Measurements from ENCODE around the gene PTPRCAP.
A peak's percentile ranks its signal among the peaks of the same experiment; 100 is the strongest.

PTPRCAP gene

DNA sequence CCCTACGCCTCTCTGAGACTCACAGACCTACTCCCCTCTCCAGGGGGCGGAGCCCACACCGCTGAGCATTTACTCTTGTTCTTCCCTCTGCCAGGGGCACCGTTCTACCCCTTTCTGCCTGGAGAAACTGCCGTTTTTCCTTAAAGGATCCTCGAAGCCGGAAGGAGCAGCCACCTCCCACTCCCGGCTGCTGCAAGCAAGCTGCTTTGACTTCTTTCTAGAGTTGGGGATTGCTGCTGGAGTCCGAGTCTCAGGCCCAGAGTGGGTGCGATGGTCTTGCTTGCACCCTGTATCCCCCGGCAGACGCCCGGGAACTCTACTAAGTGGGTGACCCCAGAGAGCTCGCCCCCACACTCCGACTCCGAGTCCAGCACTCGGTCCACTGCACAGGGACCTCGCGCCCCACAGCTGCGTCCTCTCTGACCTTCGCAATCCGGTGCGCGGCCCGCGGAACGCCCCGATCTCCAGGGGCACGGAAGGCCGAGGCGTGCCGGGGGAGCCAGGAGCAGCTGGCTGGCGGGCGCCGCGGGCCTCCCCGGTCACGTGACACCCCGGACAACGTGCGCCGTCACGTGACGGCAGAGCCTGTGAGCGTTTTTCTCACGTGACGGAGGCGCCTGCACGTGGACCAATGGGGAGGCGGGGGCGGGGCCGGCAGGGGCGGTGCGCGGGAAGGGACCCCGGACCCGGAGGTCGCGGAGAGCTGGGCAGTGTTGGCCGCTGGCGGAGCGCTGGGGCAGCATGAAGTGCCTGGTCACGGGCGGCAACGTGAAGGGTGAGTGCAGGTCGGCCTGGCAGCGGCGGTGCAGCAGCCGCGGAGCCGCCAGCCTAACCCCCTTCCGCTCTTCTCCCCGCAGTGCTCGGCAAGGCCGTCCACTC is 45.9 kb downstream of the PTPRCAP start, which contains the start of gene RAD9A:
Gene RAD9A, plus strand, starts transcription at position 683 of the 879 bp plus-strand sequence. Its CDS starts 59 bp downstream, at position 742.
- ChIA-PET POLR2A (interaction anchor here (0.9 to 2.3 kb wide), 4 partner anchors 10 to 73 kb away, joined by 3 to 8 read pairs (median 6); partner anchors contain the start of genes POLD4, PPP1CA and TBC1D10C), CTCF (interaction anchor here (0.6 to 25.8 kb wide), 8 partner anchors 9 to 99 kb away, joined by 3 to 892 read pairs (median 4); partner anchors contain the start of genes POLD4, PPP1CA and TBC1D10C)
- H3K27ac ChIP-seq (ENCODE audit: insufficient read depth in 1 of 2, low read depth in 1 of 2, low read length in 2 of 2, poor library complexity in 1 of 2, severe bottlenecking in 2 of 2), result peak within 1 kb of the TSS; percentile 50 to 79
- peaks cover 2 to 31% (median 13%) of the 10 kb centered on the region in 4 experiments for H3K36me3 ChIP-seq (ENCODE audit: control insufficient read depth in 4 of 4, insufficient read depth in 4 of 4, low read length in 3 of 4)
- no peaks in the 10 kb centered on the region for H3K9me3 ChIP-seq (ENCODE audit: control extremely low read depth in 1 of 5, control insufficient read depth in 4 of 5, insufficient read depth in 2 of 5, low read depth in 1 of 5, low read length in 4 of 5)
- 0% methylated on average over 52 of the region's 75 CpGs for WGBS (ENCODE audit: insufficient coverage)
- peak; percentile 93 to 96 (median 95) for DNase-seq
- peaks cover 3 to 47% (median 23%) of the 10 kb centered on the region in 4 experiments for H3K4me1 ChIP-seq (ENCODE audit: control extremely low read depth in 1 of 4, control insufficient read depth in 4 of 4, insufficient read depth in 4 of 4, low read length in 3 of 4)
- peak within 1 kb of the TSS; percentile 46 to 90 (median 74) for H3K4me3 ChIP-seq (ENCODE audit: control insufficient read depth in 1 of 7, extremely low read depth in 1 of 7, insufficient read depth in 4 of 7, low read depth in 2 of 7, low read length in 6 of 7)
- H3K27me3 ChIP-seq (replicated peaks in 2 of 5; ENCODE audit: control insufficient read depth in 4 of 5, insufficient read depth in 5 of 5, low read length in 4 of 5), result no peaks in the 10 kb centered on the region

DNA sequence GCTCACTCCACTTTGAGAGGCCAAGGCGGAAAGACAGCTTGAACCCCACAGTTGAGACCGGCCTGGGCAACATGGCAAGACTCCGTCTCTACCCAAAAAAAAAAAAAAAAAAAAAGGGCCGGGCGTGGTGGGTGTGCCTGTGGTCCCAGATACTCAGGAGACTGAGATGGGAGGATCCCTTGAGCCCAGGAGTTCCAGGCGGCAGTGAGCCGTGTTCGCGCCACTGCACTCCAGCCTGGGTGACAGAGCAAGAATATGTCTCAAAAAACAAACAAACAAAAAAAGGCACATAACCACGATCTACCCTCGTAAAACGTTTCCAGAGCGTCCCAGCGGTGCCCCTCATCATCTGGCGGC is 46.6 kb downstream of the PTPRCAP start:
- ChIA-PET CTCF (interaction anchor here (0.6 to 25.8 kb wide), 8 partner anchors 8 to 188 kb away, joined by 3 to 892 read pairs (median 4); partner anchors contain the start of genes POLD4 and PPP1CA), POLR2A (interaction anchor here (1.2 to 2.3 kb wide), 2 partner anchors 14 to 37 kb away, joined by 4 to 8 read pairs; partner anchors contain the start of genes POLD4 and TBC1D10C)
- Histone ChIP-seq H3K9me3 (ENCODE audit: control extremely low read depth in 1 of 5, control insufficient read depth in 4 of 5, insufficient read depth in 2 of 5, low read depth in 1 of 5, low read length in 4 of 5) (no peaks in the 10 kb centered on the region), H3K4me3 (ENCODE audit: control insufficient read depth in 1 of 7, extremely low read depth in 1 of 7, insufficient read depth in 4 of 7, low read depth in 2 of 7, low read length in 6 of 7) (peak overlapping the region; percentile 33 to 90 (median 74)), H3K36me3 (ENCODE audit: control insufficient read depth in 4 of 4, insufficient read depth in 4 of 4, low read length in 3 of 4) (peaks cover 2 to 25% (median 11%) of the 10 kb centered on the region in 4 experiments), H3K27me3 (replicated peaks in 2 of 5; ENCODE audit: control insufficient read depth in 4 of 5, insufficient read depth in 5 of 5, low read length in 4 of 5) (no peaks in the 10 kb centered on the region), H3K27ac (ENCODE audit: insufficient read depth in 1 of 2, low read depth in 1 of 2, low read length in 2 of 2, poor library complexity in 1 of 2, severe bottlenecking in 2 of 2) (peak overlapping the region; percentile 50 to 79), H3K4me1 (ENCODE audit: control extremely low read depth in 1 of 4, control insufficient read depth in 4 of 4, insufficient read depth in 4 of 4, low read length in 3 of 4) (peaks cover 3 to 41% (median 19%) of the 10 kb centered on the region in 4 experiments)
- DNase-seq, result no peak
- WGBS (ENCODE audit: insufficient coverage), result 0% methylated on average over 6 of the region's 15 CpGs

DNA sequence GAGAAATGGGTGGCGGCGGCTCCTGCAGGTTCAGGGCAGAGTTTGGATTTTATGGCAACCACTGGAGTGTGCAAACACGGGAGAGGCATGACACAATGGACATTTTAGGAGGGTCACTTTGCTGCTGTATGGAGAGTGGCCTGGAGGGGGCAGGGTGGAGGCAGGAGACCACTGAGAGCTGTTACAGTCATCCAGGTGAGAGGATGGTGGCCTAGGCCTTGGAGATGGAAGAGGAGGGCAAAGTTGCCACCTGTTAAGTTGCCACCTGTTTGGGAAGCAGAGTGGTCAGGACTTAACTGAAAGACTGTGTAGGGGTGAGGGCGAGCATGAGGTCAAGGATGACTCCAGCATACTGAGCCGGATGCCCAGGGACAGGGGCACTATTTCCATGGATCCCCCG is 48.0 kb downstream of the PTPRCAP start:
- CTCF ChIA-PET, result interaction anchor here (0.8 to 25.8 kb wide), 7 partner anchors 9 to 44 kb away, joined by 3 to 892 read pairs (median 4); partner anchors contain the start of genes POLD4 and TBC1D10C
- peak in 2 of 3 donors; percentile 53 to 55 for DNase-seq

DNA sequence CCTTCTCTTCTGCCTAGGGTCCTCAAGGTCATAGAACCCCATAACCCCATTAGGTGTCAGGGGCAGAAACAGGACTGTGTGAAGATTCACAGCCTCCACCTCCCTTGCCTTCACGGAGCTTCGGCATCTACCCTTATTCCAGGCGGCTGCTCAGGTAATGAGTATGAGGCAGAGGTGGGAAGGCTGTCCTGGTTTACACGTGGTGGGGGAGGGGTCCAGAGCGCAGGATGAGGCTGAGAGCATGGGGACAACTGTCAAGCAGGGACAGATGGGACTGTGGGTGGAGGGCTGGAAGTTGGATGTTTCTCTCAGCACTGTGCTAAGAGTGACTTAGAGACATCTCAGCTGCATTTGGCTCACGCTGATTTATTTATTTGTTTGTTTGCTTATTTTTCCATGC is 50.0 kb downstream of the PTPRCAP start:
- WGBS (ENCODE audit: insufficient coverage), result 84% methylated on average over 3 of the region's 6 CpGs
- Histone ChIP-seq H3K4me1 (ENCODE audit: control extremely low read depth in 1 of 4, control insufficient read depth in 4 of 4, insufficient read depth in 4 of 4, low read length in 3 of 4) (peaks cover 3 to 30% (median 16%) of the 10 kb centered on the region in 4 experiments), H3K4me3 (ENCODE audit: control insufficient read depth in 1 of 7, extremely low read depth in 1 of 7, insufficient read depth in 4 of 7, low read depth in 2 of 7, low read length in 6 of 7) (no peak overlapping the region), H3K9me3 (ENCODE audit: control extremely low read depth in 1 of 5, control insufficient read depth in 4 of 5, insufficient read depth in 2 of 5, low read depth in 1 of 5, low read length in 4 of 5) (no peaks in the 10 kb centered on the region), H3K27me3 (replicated peaks in 2 of 5; ENCODE audit: control insufficient read depth in 4 of 5, insufficient read depth in 5 of 5, low read length in 4 of 5) (no peaks in the 10 kb centered on the region), H3K27ac (ENCODE audit: insufficient read depth in 1 of 2, low read depth in 1 of 2, low read length in 2 of 2, poor library complexity in 1 of 2, severe bottlenecking in 2 of 2) (no peak overlapping the region), H3K36me3 (ENCODE audit: control insufficient read depth in 4 of 4, insufficient read depth in 4 of 4, low read length in 3 of 4) (no peaks in the 10 kb centered on the region)
- POLR2A ChIA-PET, result interaction anchor here (0.7 to 1.0 kb wide), 3 partner anchors 34 to 36 kb away, joined by 3 read pairs; no protein-coding TSS in a partner anchor
- CTCF ChIA-PET, result interaction anchor here (0.8 to 25.8 kb wide), 14 partner anchors 9 to 134 kb away, joined by 3 to 892 read pairs (median 5); partner anchors contain the start of genes POLD4 and PTPRCAP
- DNase-seq, result no peak

More for the DNA sequence above, 48.0 kb downstream of the PTPRCAP start:
- 92% methylated on average over 5 of the region's 6 CpGs for WGBS (ENCODE audit: insufficient coverage)
- H3K9me3 ChIP-seq (ENCODE audit: control extremely low read depth in 1 of 5, control insufficient read depth in 4 of 5, insufficient read depth in 2 of 5, low read depth in 1 of 5, low read length in 4 of 5), result no peaks in the 10 kb centered on the region
- POLR2A ChIA-PET, result interaction anchor here (0.7 kb wide), 2 partner anchors 10 to 194 kb away, joined by 7 to 9 read pairs; no protein-coding TSS in a partner anchor
- no peaks in the 10 kb centered on the region for H3K27me3 ChIP-seq (replicated peaks in 2 of 5; ENCODE audit: control insufficient read depth in 4 of 5, insufficient read depth in 5 of 5, low read length in 4 of 5)
- peaks cover 3 to 33% (median 19%) of the 10 kb centered on the region in 4 experiments for H3K4me1 ChIP-seq (ENCODE audit: control extremely low read depth in 1 of 4, control insufficient read depth in 4 of 4, insufficient read depth in 4 of 4, low read length in 3 of 4)
- H3K36me3 ChIP-seq (ENCODE audit: control insufficient read depth in 4 of 4, insufficient read depth in 4 of 4, low read length in 3 of 4), result peaks cover 2 to 13% (median 7%) of the 10 kb centered on the region in 4 experiments
- no peak overlapping the region for H3K27ac ChIP-seq (ENCODE audit: insufficient read depth in 1 of 2, low read depth in 1 of 2, low read length in 2 of 2, poor library complexity in 1 of 2, severe bottlenecking in 2 of 2)
- H3K4me3 ChIP-seq (ENCODE audit: control insufficient read depth in 1 of 7, extremely low read depth in 1 of 7, insufficient read depth in 4 of 7, low read depth in 2 of 7, low read length in 6 of 7), result no peak overlapping the region

DNA sequence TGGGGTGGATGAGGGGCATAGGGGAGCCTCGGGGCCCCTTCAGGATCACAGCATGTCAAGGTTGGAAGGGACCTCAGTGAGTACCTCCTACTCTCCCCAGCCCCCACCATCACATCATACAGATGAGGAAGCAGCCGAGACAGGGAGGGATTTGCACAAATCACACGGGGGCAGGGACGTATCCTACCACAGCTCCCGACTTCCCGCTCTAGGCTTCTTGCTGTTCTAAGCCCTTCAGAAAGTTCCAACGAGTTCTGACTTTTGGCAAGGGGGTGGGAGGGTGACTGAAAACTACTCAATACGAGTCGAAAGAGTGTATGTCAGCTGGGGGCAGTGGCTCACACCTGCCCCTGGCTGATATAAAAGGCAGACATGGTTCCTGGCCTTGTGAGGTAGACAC is 50.4 kb downstream of the PTPRCAP start:
- no peak overlapping the region for H3K27ac ChIP-seq (ENCODE audit: insufficient read depth in 1 of 2, low read depth in 1 of 2, low read length in 2 of 2, poor library complexity in 1 of 2, severe bottlenecking in 2 of 2)
- DNase-seq, result no peak
- 61% methylated on average over 6 of the region's 9 CpGs for WGBS (ENCODE audit: insufficient coverage)
- H3K4me3 ChIP-seq (ENCODE audit: control insufficient read depth in 1 of 7, extremely low read depth in 1 of 7, insufficient read depth in 4 of 7, low read depth in 2 of 7, low read length in 6 of 7), result no peak overlapping the region
- CTCF ChIA-PET, result interaction anchor here (0.6 to 25.8 kb wide), 18 partner anchors 9 to 134 kb away, joined by 3 to 892 read pairs (median 4); partner anchors contain the start of genes POLD4, PPP1CA, PTPRCAP and TMEM134
- no peaks in the 10 kb centered on the region for H3K36me3 ChIP-seq (ENCODE audit: control insufficient read depth in 4 of 4, insufficient read depth in 4 of 4, low read length in 3 of 4)
- H3K27me3 ChIP-seq (replicated peaks in 2 of 5; ENCODE audit: control insufficient read depth in 4 of 5, insufficient read depth in 5 of 5, low read length in 4 of 5), result no peaks in the 10 kb centered on the region
- peaks cover 3 to 30% (median 14%) of the 10 kb centered on the region in 4 experiments for H3K4me1 ChIP-seq (ENCODE audit: control extremely low read depth in 1 of 4, control insufficient read depth in 4 of 4, insufficient read depth in 4 of 4, low read length in 3 of 4)
- POLR2A ChIA-PET, result interaction anchor here (0.7 to 1.0 kb wide), 3 partner anchors 33 to 35 kb away, joined by 3 read pairs; no protein-coding TSS in a partner anchor
- H3K9me3 ChIP-seq (ENCODE audit: control extremely low read depth in 1 of 5, control insufficient read depth in 4 of 5, insufficient read depth in 2 of 5, low read depth in 1 of 5, low read length in 4 of 5), result no peaks in the 10 kb centered on the region
